H1 (cell line): ENCODE data around the gene COX17. TPM values are rescaled to one million over a fixed set of nuclear protein-coding genes. Genes with fewer than 3 reads are reported as not detected.

ENCODE experiments used
- CTCF ChIA-PET: fragments of 300-600 bp; sonication (Branson Sonifier 250); formaldehyde crosslinking; loops from one replicate; lab custom pipeline; 2021; ENCODE audit not compliant: partially characterized antibody; lab: Charles Lee
- POLR2A ChIA-PET: fragments of 300-600 bp; sonication (Branson Sonifier 250); formaldehyde crosslinking; loops from one replicate; lab custom pipeline; 2021; ENCODE audit warnings: inconsistent platforms; ENCODE audit not compliant: partially characterized antibody; lab: Charles Lee
- DNase-seq, 2 experiments: peaks; one replicate each; pipeline versions ENCODE4 v3.0.0 to v3.0.0-alpha.2; 2010 to 2022; ENCODE audit warnings: low spot score in 2 of 2, low read depth in 1 of 2, mixed read lengths in 1 of 2
- FAIRE-seq: peaks from 2 replicates; lab custom pipeline; 2011; peaks lifted over from hg19 to GRCh38; lab: Jason Lieb, UNC
- H2AFZ ChIP-seq: 2 replicates; pipeline ENCODE4 v1.8.1; 2012; ENCODE audit warnings: low read length, inconsistent platforms
- H2AK5ac ChIP-seq: 2 replicates; pipeline ENCODE4 v1.6.1; 2013; ENCODE audit warnings: low read depth, low read length
- H2BK120ac ChIP-seq: replicated peaks from 2 replicates; pipeline ENCODE3; 2013; ENCODE audit warnings: low read depth, low read length, inconsistent platforms
- H2BK12ac ChIP-seq: 2 replicates; pipeline ENCODE4 v1.6.1; 2013; ENCODE audit warnings: low read depth, low read length
- H2BK15ac ChIP-seq: 2 replicates; pipeline ENCODE4 v1.6.1; 2013; ENCODE audit warnings: low read length
- H2BK20ac ChIP-seq: 2 replicates; pipeline ENCODE4 v1.6.1; 2013; ENCODE audit warnings: low read length
- H2BK5ac ChIP-seq: 2 replicates; pipeline ENCODE4 v1.6.1; 2013; ENCODE audit warnings: low read depth, low read length
- H3K14ac ChIP-seq: 2 replicates; pipeline ENCODE4 v1.6.1; 2013; ENCODE audit warnings: inconsistent platforms; ENCODE audit not compliant: insufficient read length
- H3K18ac ChIP-seq: 2 replicates; pipeline ENCODE4 v1.6.1; 2013; ENCODE audit warnings: low read length; ENCODE audit errors: extremely low read depth
- H3K23ac ChIP-seq: 2 replicates; pipeline ENCODE4 v1.6.1; 2013; ENCODE audit warnings: inconsistent platforms; ENCODE audit not compliant: insufficient read length
- H3K23me2 ChIP-seq: 2 replicates; pipeline ENCODE4 v1.6.1; 2013; ENCODE audit warnings: low read depth, low read length
- H3K27ac ChIP-seq: 2 replicates; pipeline ENCODE4 v1.6.1; 2011; ENCODE audit warnings: low read depth, low read length, inconsistent platforms
- H3K27me3 ChIP-seq, 4 experiments: replicated peaks in 1 of 4; 1 replicate in 1 of 4; 2 replicates in 3 of 4; pipeline versions ENCODE4 v1.6.1 to v1.8.1; 2011 to 2013; ENCODE audit warnings: low read length in 3 of 4, mild to moderate bottlenecking in 3 of 4, inconsistent platforms in 2 of 4, mixed read lengths in 2 of 4, moderate library complexity in 1 of 4; ENCODE audit not compliant: control insufficient read depth in 3 of 4, insufficient read depth in 3 of 4; ENCODE audit errors: extremely low read depth in 1 of 4
- H3K36me3 ChIP-seq, 4 experiments: 2 replicates each; pipeline versions ENCODE4 v1.6.1 to v1.8.1; 2011 to 2013; ENCODE audit warnings: mild to moderate bottlenecking in 4 of 4, low read length in 3 of 4, moderate library complexity in 2 of 4, control low read depth in 1 of 4, inconsistent platforms in 1 of 4; ENCODE audit not compliant: insufficient read depth in 4 of 4, control insufficient read depth in 2 of 4
- H3K4ac ChIP-seq: replicated peaks from 2 replicates; pipeline ENCODE3; 2013; ENCODE audit warnings: low read length, low read depth, mixed read lengths, inconsistent platforms; ENCODE audit not compliant: insufficient read length
- H3K4me1 ChIP-seq, 4 experiments: replicated peaks in 1 of 4; 1 replicate in 1 of 4; 2 replicates in 3 of 4; pipeline versions ENCODE4 v1.6.1 to v1.8.1; 2011 to 2013; ENCODE audit warnings: low read length in 3 of 4, inconsistent platforms in 2 of 4, mixed read lengths in 1 of 4; ENCODE audit not compliant: insufficient read depth in 4 of 4, control insufficient read depth in 3 of 4
- H3K4me2 ChIP-seq, 2 experiments: 2 replicates each; pipeline versions ENCODE4 v1.6.1 to v1.8.1; 2011 to 2013; ENCODE audit warnings: low read depth in 2 of 2, low read length in 2 of 2, control low read depth in 1 of 2, inconsistent platforms in 1 of 2, mild to moderate bottlenecking in 1 of 2; ENCODE audit not compliant: insufficient read depth in 1 of 2
- H3K4me3 ChIP-seq, 4 experiments: fragments of 200-600, 300-600 bp in 1 of 4; sonication (generic), shearing (Covaris generic), sonication (Bioruptor Twin) in 1 of 4; 2 replicates each; pipeline versions ENCODE4 v1.5.1 to v1.8.1; 2011 to 2016; ENCODE audit warnings: low read length in 4 of 4, low read depth in 3 of 4, control low read depth in 2 of 4, inconsistent platforms in 2 of 4, mild to moderate bottlenecking in 2 of 4, mixed read lengths in 1 of 4, moderate library complexity in 1 of 4; ENCODE audit not compliant: insufficient read depth in 2 of 4; ENCODE audit errors: extremely low read depth in 1 of 4
- H3K56ac ChIP-seq: replicated peaks from 2 replicates; pipeline ENCODE3; 2013; ENCODE audit warnings: low read depth, mild to moderate bottlenecking, mixed read lengths, low read length, inconsistent platforms; ENCODE audit not compliant: insufficient read length
- H3K79me1 ChIP-seq: 2 replicates; pipeline ENCODE4 v1.6.1; 2013; ENCODE audit warnings: low read depth, low read length, control low read depth
- H3K79me2 ChIP-seq, 2 experiments: 2 replicates each; pipeline versions ENCODE4 v1.6.1 to v1.8.1; 2012 to 2013; ENCODE audit warnings: low read length in 2 of 2, mild to moderate bottlenecking in 2 of 2, inconsistent platforms in 1 of 2; ENCODE audit not compliant: insufficient read depth in 2 of 2, control insufficient read depth in 1 of 2
- H3K9ac ChIP-seq, 4 experiments: replicated peaks in 1 of 4; 1 replicate in 1 of 4; 2 replicates in 3 of 4; pipeline versions ENCODE4 v1.6.1 to v1.8.1; 2011 to 2013; ENCODE audit warnings: low read depth in 3 of 4, low read length in 3 of 4, control low read depth in 2 of 4, mild to moderate bottlenecking in 2 of 4, moderate library complexity in 2 of 4, inconsistent platforms in 1 of 4; ENCODE audit errors: extremely low read depth in 1 of 4
- H3K9me3 ChIP-seq, 2 experiments: 2 replicates each; pipeline versions ENCODE4 v1.6.1 to v1.8.1; 2012 to 2013; ENCODE audit warnings: mild to moderate bottlenecking in 2 of 2, moderate library complexity in 2 of 2, control low read depth in 1 of 2, inconsistent platforms in 1 of 2, low read depth in 1 of 2, low read length in 1 of 2, mixed read lengths in 1 of 2; ENCODE audit not compliant: insufficient read depth in 2 of 2
- H4K20me1 ChIP-seq, 2 experiments: replicated peaks in 1 of 2; 2 replicates each; pipeline versions ENCODE3 to v1.8.1; 2011 to 2013; ENCODE audit warnings: inconsistent platforms in 2 of 2, low read length in 2 of 2, mild to moderate bottlenecking in 1 of 2; ENCODE audit not compliant: insufficient read depth in 2 of 2, control insufficient read depth in 1 of 2
- H4K5ac ChIP-seq: 2 replicates; pipeline ENCODE4 v1.6.1; 2013; ENCODE audit warnings: low read length, low read depth, mixed read lengths, inconsistent platforms; ENCODE audit not compliant: insufficient read length
- H4K8ac ChIP-seq: 2 replicates; pipeline ENCODE4 v1.8.0; 2013; ENCODE audit warnings: mild to moderate bottlenecking, moderate library complexity, low read length, inconsistent platforms; ENCODE audit not compliant: insufficient read depth; ENCODE audit errors: extremely low read depth
- H4K91ac ChIP-seq: replicated peaks from 2 replicates; pipeline ENCODE3; 2013; ENCODE audit warnings: low read length, mixed read lengths, inconsistent platforms; ENCODE audit not compliant: insufficient read length
- PHF8 ChIP-seq: fragments of 200-600 bp; sonication (generic); conservative IDR thresholded peaks from 2 replicates; pipeline ENCODE4 v1.7.1; 2012; ENCODE audit warnings: low read depth, mild to moderate bottlenecking, inconsistent platforms, low read length, moderate library complexity
- WGBS, 2 experiments: shearing (Covaris generic) in 1 of 2; methylation state at CpG; one replicate each; pipeline versions ENCODE4 v1.1.6 to v1.1.7; 2013 to 2015; ENCODE audit warnings: low lambda C conversion rate in 2 of 2, mixed read lengths in 2 of 2, inconsistent platforms in 1 of 2, low coverage in 1 of 2, missing lambda C conversion rate in 1 of 2; ENCODE audit not compliant: insufficient replicate concordance in 2 of 2, insufficient coverage in 1 of 2, insufficient read length in 1 of 2; ENCODE audit errors: extremely low coverage in 1 of 2, missing lambda C conversion rate in 1 of 2; 5-methylcytosine and 5-hydroxymethylcytosine counted together
- polyA plus RNA-seq, 7 experiments: library from polyadenylated mRNA; depleted of rRNA in 3 of 7; stranded (reverse) in 5 of 7; unstranded in 2 of 7; fragments of >200 nt in 5 of 7; fragments of 200-250 nt in 2 of 7; gene quantifications; 1 replicate in 5 of 7; 2 replicates in 1 of 7; 4 replicates in 1 of 7; pipeline versions ENCODE4 v1.2.1 to v1.2.3, GENCODE V29; 2011 to 2013; ENCODE audit warnings: missing spikeins in 2 of 7, mixed read lengths in 2 of 7
- total RNA-seq: library from RNA; stranded (reverse); fragmentation: NEBNext Ultra II Directional; extraction: Animal tissue kit (Norgen Biotek cat#: 25700); gene quantifications from 2 replicates; pipeline ENCODE4 v1.2.1, GENCODE V29; 2021

COX17 gene
- total and polyA plus RNA-seq, 2 of the 8 experiments (the other 6 are each of a cell fraction or from before 2014, with no cell fraction given): 34.2 to 43.0 TPM

GRCh38 chr3:119631516-119631915, 45.7 kb downstream of the COX17 start:
- POLR2A ChIA-PET: interaction anchor here (0.6 kb wide), 1 partner anchor 27 kb away, joined by 3 read pairs; no protein-coding TSS in a partner anchor
- H3K79me1 ChIP-seq: no peaks in the 10 kb centered on the region
- no peak overlapping the region for H2AFZ ChIP-seq
- no peaks in the 10 kb centered on the region for H4K20me1 ChIP-seq
- no peak for DNase-seq
- no peak overlapping the region for H2BK12ac ChIP-seq
- H3K9ac ChIP-seq: no peak overlapping the region
- no peak overlapping the region for H3K4ac ChIP-seq
- no peak for TF ChIP-seq PHF8
- TF ChIP-seq, all 59 proteins: peak for 0
- Histone ChIP-seq H4K91ac (no peak overlapping the region), H3K4me2 (no peak overlapping the region), H3K56ac (no peak overlapping the region), H3K4me3 (no peak overlapping the region), H2BK20ac (no peak overlapping the region), H3K4me1 (peaks cover 0 to 4% (median 1%) of the 10 kb centered on the region in 4 experiments; a peak in 2 of 7 replicates), H3K9me3 (no peaks in the 10 kb centered on the region), H3K36me3 (no peaks in the 10 kb centered on the region), H2BK120ac (no peak overlapping the region), H2BK15ac (no peak overlapping the region), H3K79me2 (no peaks in the 10 kb centered on the region), H3K18ac (no peak overlapping the region), H2BK5ac (no peak overlapping the region), H4K5ac (no peak overlapping the region), H4K8ac (no peak overlapping the region), H3K23me2 (no peaks in the 10 kb centered on the region), H3K14ac (no peak overlapping the region), H2AK5ac (no peak overlapping the region), H3K27me3 (no peaks in the 10 kb centered on the region), H3K27ac (no peak overlapping the region), H3K23ac (no peak overlapping the region)
- FAIRE-seq: no peak
- CTCF ChIA-PET: interaction anchor here (0.7 to 1.6 kb wide), 3 partner anchors 11 to 408 kb away, joined by 3 read pairs; no protein-coding TSS in a partner anchor
- WGBS, 2 experiments: 79% methylated on average over 3 of the region's 3 CpGs; no CpG with 5 or more reads in 1 of the 2 experiments
